NB4 (cell line): ENCODE results near the gene ETV6.

ENCODE experiments used
- DNase-seq: peaks from one replicate; pipeline ENCODE4 v3.0.0; 2010; ENCODE audit warnings: low read depth
- H3K4me3 ChIP-seq: one replicate; pipeline ENCODE4 v1.5.1; 2011; ENCODE audit warnings: mild to moderate bottlenecking, low read depth, low read length, moderate library complexity
- MYC ChIP-seq: IDR thresholded peaks from 2 replicates; pipeline ENCODE4 v1.6.1; 2011; ENCODE audit warnings: low read depth, low read length
- POLR2A ChIP-seq: IDR thresholded peaks from 2 replicates; pipeline ENCODE4 v1.6.1; 2011; ENCODE audit warnings: mild to moderate bottlenecking; ENCODE audit not compliant: insufficient read length; ENCODE audit errors: extremely low read depth
- TF ChIP-seq, protein P1 (sequence below): IDR thresholded peaks from one replicate; pipeline ENCODE4 v1.5.1; 2012; ENCODE audit warnings: low read depth, low read length
- TF ChIP-seq, protein P2 (sequence below): IDR thresholded peaks from 2 replicates; pipeline ENCODE4 v1.6.1; 2011; ENCODE audit warnings: low read depth, low read length

The ETV6 gene

GRCh38 chr12:11824736-11825135, 175.3 kb downstream of the ETV6 start:
- H3K4me3 ChIP-seq = no peak overlapping the region
- DNase-seq = no peak
- no peak for TF ChIP-seq MYC
- TF ChIP-seq, protein P1, sequence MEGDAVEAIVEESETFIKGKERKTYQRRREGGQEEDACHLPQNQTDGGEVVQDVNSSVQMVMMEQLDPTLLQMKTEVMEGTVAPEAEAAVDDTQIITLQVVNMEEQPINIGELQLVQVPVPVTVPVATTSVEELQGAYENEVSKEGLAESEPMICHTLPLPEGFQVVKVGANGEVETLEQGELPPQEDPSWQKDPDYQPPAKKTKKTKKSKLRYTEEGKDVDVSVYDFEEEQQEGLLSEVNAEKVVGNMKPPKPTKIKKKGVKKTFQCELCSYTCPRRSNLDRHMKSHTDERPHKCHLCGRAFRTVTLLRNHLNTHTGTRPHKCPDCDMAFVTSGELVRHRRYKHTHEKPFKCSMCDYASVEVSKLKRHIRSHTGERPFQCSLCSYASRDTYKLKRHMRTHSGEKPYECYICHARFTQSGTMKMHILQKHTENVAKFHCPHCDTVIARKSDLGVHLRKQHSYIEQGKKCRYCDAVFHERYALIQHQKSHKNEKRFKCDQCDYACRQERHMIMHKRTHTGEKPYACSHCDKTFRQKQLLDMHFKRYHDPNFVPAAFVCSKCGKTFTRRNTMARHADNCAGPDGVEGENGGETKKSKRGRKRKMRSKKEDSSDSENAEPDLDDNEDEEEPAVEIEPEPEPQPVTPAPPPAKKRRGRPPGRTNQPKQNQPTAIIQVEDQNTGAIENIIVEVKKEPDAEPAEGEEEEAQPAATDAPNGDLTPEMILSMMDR = no peak
- no peak for TF ChIP-seq POLR2A
- TF ChIP-seq, protein P2, sequence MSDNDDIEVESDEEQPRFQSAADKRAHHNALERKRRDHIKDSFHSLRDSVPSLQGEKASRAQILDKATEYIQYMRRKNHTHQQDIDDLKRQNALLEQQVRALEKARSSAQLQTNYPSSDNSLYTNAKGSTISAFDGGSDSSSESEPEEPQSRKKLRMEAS = no peak

- no peak overlapping the region for H3K4me3 ChIP-seq
- TF ChIP-seq POLR2A (no peak), MYC (no peak)
- TF ChIP-seq, protein P2 = no peak
- TF ChIP-seq, protein P1 = no peak
- DNase-seq = no peak
Measured at GRCh38 chr12:11825278-11825677, 175.8 kb downstream of the ETV6 start.

DNA sequence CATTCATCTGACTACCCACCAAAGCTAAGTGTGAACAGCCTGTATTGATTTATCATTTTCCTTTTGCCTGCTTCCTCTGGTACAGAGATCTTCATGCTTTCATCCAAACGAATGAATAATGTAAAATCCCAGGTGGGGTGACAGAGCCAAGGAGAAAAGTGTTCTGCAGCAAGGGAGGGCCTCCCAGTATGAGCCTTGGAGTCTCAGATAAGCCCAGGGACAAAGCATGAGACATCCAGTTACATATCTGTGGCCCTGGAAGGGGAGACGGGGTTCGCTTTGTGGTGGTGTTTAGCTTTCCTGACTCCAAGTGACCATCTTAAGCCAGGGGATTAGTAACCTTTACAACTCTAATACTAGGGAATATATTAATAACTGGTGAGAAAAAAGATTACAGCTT, 177.1 kb downstream of the ETV6 start:
- TF ChIP-seq, protein P2 = no peak
- TF ChIP-seq POLR2A = no peak
- no peak for TF ChIP-seq MYC
- DNase-seq = no peak
- no peak overlapping the region for H3K4me3 ChIP-seq

DNA sequence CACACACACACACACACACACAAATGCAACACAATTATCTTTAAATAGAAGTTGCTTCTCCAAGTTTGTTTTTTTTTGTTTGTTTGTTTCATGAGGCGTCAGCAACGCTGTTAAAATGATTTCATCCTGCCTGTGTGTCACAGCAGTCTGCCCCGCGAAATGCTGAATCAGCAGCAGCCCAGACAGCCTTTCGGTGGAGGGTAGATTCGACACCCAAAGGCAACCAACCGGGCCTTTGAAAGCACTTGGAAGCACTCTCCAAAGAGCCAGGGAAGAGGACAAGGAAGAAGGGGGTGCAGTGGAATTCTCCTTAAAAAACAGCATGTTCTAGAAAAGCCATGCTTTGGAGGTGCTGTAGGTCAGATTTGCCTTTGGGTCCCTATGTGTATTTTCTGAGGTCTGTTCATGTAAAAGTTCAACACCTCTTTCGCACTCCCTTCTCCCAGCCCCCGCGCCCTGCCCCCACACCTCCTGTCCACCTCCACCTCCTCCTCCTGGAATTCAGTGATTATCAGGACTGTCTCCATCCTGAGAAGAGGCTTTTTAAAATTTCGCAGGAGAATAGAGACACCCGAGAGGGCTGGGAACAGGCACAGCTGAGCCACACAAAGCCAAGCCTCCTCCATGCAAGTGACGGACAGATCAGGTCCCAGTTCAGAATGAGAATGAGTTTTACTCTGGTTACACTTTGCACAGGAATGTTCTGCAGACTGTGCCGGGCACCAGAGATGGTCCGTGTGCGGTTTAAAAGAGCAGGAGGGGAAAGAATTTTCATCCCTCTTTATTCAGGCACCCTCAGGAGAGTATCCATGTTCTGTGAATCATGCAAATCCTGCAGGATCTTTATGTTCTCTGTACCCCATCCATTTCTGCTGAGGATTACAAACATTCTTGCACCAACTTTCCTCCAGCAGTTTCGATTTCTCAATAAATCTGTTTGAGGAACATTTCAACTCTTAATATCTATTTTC, 177.9 kb downstream of the ETV6 start:
- H3K4me3 ChIP-seq = no peak overlapping the region
- TF ChIP-seq MYC (no peak), POLR2A (no peak)
- TF ChIP-seq, protein P2 = no peak
- TF ChIP-seq, protein P1 = no peak
- no peak for DNase-seq

GRCh38 chr12:11829764-11830194, 180.3 kb downstream of the ETV6 start:
- TF ChIP-seq, protein P1 = no peak
- TF ChIP-seq, protein P2 = no peak
- TF ChIP-seq MYC (no peak), POLR2A (no peak)
- H3K4me3 ChIP-seq = no peak overlapping the region
- no peak for DNase-seq

GRCh38 chr12:11830307-11830801, 180.9 kb downstream of the ETV6 start:
- H3K4me3 ChIP-seq = no peak overlapping the region
- no peak for DNase-seq
- TF ChIP-seq, protein P2 = no peak
- TF ChIP-seq MYC (no peak), POLR2A (no peak)
- TF ChIP-seq, protein P1 = no peak
